Ureter (tissue), 1 donor: ENCODE data around the gene TFF3. TPM values are rescaled to one million over a fixed set of nuclear protein-coding genes. Genes with fewer than 3 reads are reported as not detected.

Experiments
- DNase-seq: peaks from one replicate; pipeline ENCODE4 v3.0.0-alpha.2; 2020; ENCODE audit warnings: low spot score
- total RNA-seq: library from RNA; stranded (reverse); gene quantifications from one replicate; pipeline ENCODE4 v1.2.4, GENCODE V29; 2023
- donor health status: DM: yes; HTN: yes; CAD: no.

TFF3 gene
- total RNA-seq, 1 donor from 2014 or later: 3.0 TPM

- DNase-seq: no peak
These were observed 25.3 kb downstream of the TFF3 start for GRCh38 chr21:42289926-42290325.

- DNase-seq: no peak
These were observed 26.2 kb downstream of the TFF3 start for GRCh38 chr21:42288962-42289361.

- no peak for DNase-seq
These were observed 27.8 kb downstream of the TFF3 start for GRCh38 chr21:42287193-42288083.

GRCh38 chr21:42286416-42286815 lies 28.8 kb downstream of the TFF3 start:
- DNase-seq: no peak

GRCh38 chr21:42285569-42286245 lies 29.5 kb downstream of the TFF3 start:
- DNase-seq: no peak

GRCh38 chr21:42282715-42283114 lies 32.5 kb downstream of the TFF3 start:
- DNase-seq: no peak

- DNase-seq: no peak
These were observed 33.2 kb downstream of the TFF3 start for GRCh38 chr21:42282021-42282420.

- DNase-seq: no peak
These were observed 34.0 kb downstream of the TFF3 start for GRCh38 chr21:42281181-42281680.

GRCh38 chr21:42280356-42281180 lies 34.6 kb downstream of the TFF3 start:
- no peak for DNase-seq

- no peak for DNase-seq
These were observed 35.3 kb downstream of the TFF3 start for GRCh38 chr21:42279888-42280287.

GRCh38 chr21:42279341-42279871 lies 35.8 kb downstream of the TFF3 start:
- DNase-seq: no peak

GRCh38 chr21:42278451-42279149 lies 36.6 kb downstream of the TFF3 start:
- DNase-seq: no peak

GRCh38 chr21:42277593-42277992 lies 37.6 kb downstream of the TFF3 start:
- DNase-seq: no peak

GRCh38 chr21:42276526-42277154 lies 38.6 kb downstream of the TFF3 start:
- DNase-seq: no peak

- no peak for DNase-seq
These were observed 39.1 kb downstream of the TFF3 start for GRCh38 chr21:42276076-42276475.

- no peak for DNase-seq
These were observed 42.1 kb downstream of the TFF3 start for GRCh38 chr21:42272984-42273600.

GRCh38 chr21:42272109-42272962 lies 42.9 kb downstream of the TFF3 start:
- no peak for DNase-seq

- no peak for DNase-seq
These were observed 44.1 kb downstream of the TFF3 start for GRCh38 chr21:42271065-42271464.

- no peak for DNase-seq
These were observed 45.8 kb downstream of the TFF3 start for GRCh38 chr21:42269386-42269785.
